NB4 (cell line): Measurements from ENCODE around the gene GPR176.

Source experiments
- CTCF ChIP-seq: IDR thresholded peaks from one replicate; pipeline ENCODE4 v1.5.1; 2012; ENCODE audit warnings: low read depth, low read length
- POLR2A ChIP-seq: IDR thresholded peaks from 2 replicates; pipeline ENCODE4 v1.6.1; 2011; ENCODE audit warnings: mild to moderate bottlenecking; ENCODE audit not compliant: insufficient read length; ENCODE audit errors: extremely low read depth

- TF ChIP-seq POLR2A (no peak), CTCF (no peak)
Observed at GRCh38 chr15:39819533-39819932, 100.5 kb downstream of the GPR176 start.
